HCT116 (cell line): ENCODE results near the gene SEZ6L2. TPM values are rescaled to one million over a fixed set of nuclear protein-coding genes. Genes with fewer than 3 reads are reported as not detected.
A peak's percentile ranks its signal among the peaks of the same experiment; 100 is the strongest.

ENCODE experiments used
- ATAC-seq: fragments of 200-7000 bp; cut with Tn5 transposase; 2 replicates; pipeline ENCODE4 v1.9.1; 2020; ENCODE audit warnings: mild to moderate bottlenecking, moderate library complexity
- Bru-seq: library from RNA; stranded (reverse); fragments of 400-500 nt; gene quantifications from one replicate; lab custom pipeline; 2021; lab: Mats Ljungman, UMichigan
- BruChase-seq, 2 experiments: library from RNA; stranded (reverse); fragments of 400-500 nt; gene quantifications; one replicate each; lab custom pipeline; 2021; lab: Mats Ljungman, UMichigan
- BruUV-seq: library from RNA; stranded (reverse); fragments of 400-500 nt; replicated peaks from 2 replicates; lab custom pipeline; 2021; lab: Mats Ljungman, UMichigan
- CTCF ChIA-PET: fragments of 300-600 bp; sonication (Branson Sonifier 250); formaldehyde crosslinking; loops from one replicate; lab custom pipeline; 2021; ENCODE audit warnings: antibody characterized with exemption; lab: Charles Lee
- POLR2A ChIA-PET: fragments of 300-600, 350-600 bp; sonication (Branson Sonifier 250); formaldehyde crosslinking; loops from one replicate; lab custom pipeline; 2021; ENCODE audit warnings: antibody characterized with exemption; lab: Charles Lee
- RAD21 ChIA-PET, 2 experiments: fragments of 300-600 bp; sonication (Branson Sonifier 250); formaldehyde crosslinking; loops; one replicate each; lab custom pipeline; 2023; ENCODE audit warnings: low total read pairs in 2 of 2; ENCODE audit not compliant: uncharacterized antibody in 2 of 2, unreplicated experiment in 2 of 2, low non-redundant PET in 1 of 2; lab: Charles Lee
- DNase-seq: peaks from one replicate; pipeline ENCODE4 v3.0.0-alpha.2; 2010; ENCODE audit warnings: low read depth, low spot score
- H2AFZ ChIP-seq: fragments of 200-600 bp; shearing (Covaris generic), sonication (generic); 2 replicates; pipeline ENCODE4 v1.6.1; 2017; ENCODE audit warnings: low read depth, mixed run types, mixed read lengths, antibody characterized with exemption, low read length; ENCODE audit not compliant: poor library complexity, severe bottlenecking
- H3K27ac ChIP-seq: 2 replicates; pipeline ENCODE4 v1.5.1; 2012; ENCODE audit warnings: low read depth, low read length
- H3K27me3 ChIP-seq: fragments of 200-600 bp; sonication (generic); 2 replicates; pipeline ENCODE4 v1.6.1; 2016; ENCODE audit warnings: mixed run types, low read length, mixed read lengths; ENCODE audit not compliant: insufficient read depth
- H3K36me3 ChIP-seq, 2 experiments: fragments of 200-500 bp in 1 of 2; fragments of 200-600 bp in 1 of 2; sonication (Bioruptor generic) in 1 of 2; sonication (generic) in 1 of 2; 2 replicates each; pipeline versions ENCODE4 v1.5.1 to v1.6.1; 2014 to 2016; ENCODE audit warnings: low read length in 2 of 2, inconsistent platforms in 1 of 2, mixed read lengths in 1 of 2, mixed run types in 1 of 2; ENCODE audit not compliant: insufficient read depth in 2 of 2, control insufficient read depth in 1 of 2
- H3K4me1 ChIP-seq, 2 experiments: fragments of 200-600 bp in 1 of 2; sonication (generic) in 1 of 2; 2 replicates each; pipeline versions ENCODE4 v1.5.1 to v1.6.1; 2012 to 2017; ENCODE audit warnings: low read length in 2 of 2, inconsistent platforms in 1 of 2, mild to moderate bottlenecking in 1 of 2, mixed read lengths in 1 of 2, mixed run types in 1 of 2, moderate library complexity in 1 of 2; ENCODE audit not compliant: insufficient read depth in 2 of 2, control insufficient read depth in 1 of 2
- H3K4me2 ChIP-seq: fragments of 200-600 bp; sonication (generic); 2 replicates; pipeline ENCODE4 v1.6.1; 2017; ENCODE audit warnings: mixed run types, low read length, mixed read lengths
- H3K4me3 ChIP-seq, 2 experiments: fragments of 200-600 bp in 1 of 2; sonication (generic) in 1 of 2; replicated peaks in 1 of 2; 2 replicates each; pipeline ENCODE4 v1.5.1; 2011 to 2016; ENCODE audit warnings: low read length in 2 of 2, control low read depth in 1 of 2, low read depth in 1 of 2, mild to moderate bottlenecking in 1 of 2, mixed read lengths in 1 of 2, mixed run types in 1 of 2
- H3K79me2 ChIP-seq: fragments of 200-600 bp; sonication (generic); 2 replicates; pipeline ENCODE4 v1.6.1; 2017; ENCODE audit warnings: mild to moderate bottlenecking, mixed run types, low read length, moderate library complexity, mixed read lengths; ENCODE audit not compliant: insufficient read depth
- H3K9ac ChIP-seq: fragments of 200-600 bp; sonication (generic); 2 replicates; pipeline ENCODE4 v1.6.1; 2016; ENCODE audit warnings: low read length, mixed read lengths
- H3K9me2 ChIP-seq: fragments of 200-600 bp; sonication (generic), shearing (Covaris generic); 2 replicates; pipeline ENCODE4 v1.6.1; 2017; ENCODE audit warnings: mixed run types, mild to moderate bottlenecking, moderate library complexity; ENCODE audit not compliant: insufficient read depth
- H3K9me3 ChIP-seq, 2 experiments: fragments of 200-500 bp in 1 of 2; fragments of 200-600 bp in 1 of 2; sonication (Bioruptor generic) in 1 of 2; sonication (generic) in 1 of 2; 2 replicates each; pipeline ENCODE4 v1.6.1; 2014 to 2017; ENCODE audit warnings: low read length in 2 of 2, mixed read lengths in 2 of 2, inconsistent platforms in 1 of 2, low read depth in 1 of 2, mild to moderate bottlenecking in 1 of 2, mixed run types in 1 of 2, moderate library complexity in 1 of 2; ENCODE audit not compliant: control insufficient read depth in 1 of 2, insufficient read depth in 1 of 2
- H4K20me1 ChIP-seq: fragments of 200-600 bp; sonication (generic), shearing (Covaris generic); 2 replicates; pipeline ENCODE4 v1.6.1; 2017; ENCODE audit warnings: mixed run types, mild to moderate bottlenecking, moderate library complexity; ENCODE audit not compliant: insufficient read depth
- ATF3 ChIP-seq: IDR thresholded peaks from 2 replicates; pipeline ENCODE4 v1.6.1; 2012
- CBX3 ChIP-seq: IDR thresholded peaks from 2 replicates; pipeline ENCODE4 v1.6.1; 2012; ENCODE audit warnings: low read depth
- CEBPB ChIP-seq: IDR thresholded peaks from 2 replicates; pipeline ENCODE4 v1.6.1; 2012; ENCODE audit warnings: low read depth
- EGR1 ChIP-seq: IDR thresholded peaks from 2 replicates; pipeline ENCODE4 v1.6.1; 2012; ENCODE audit warnings: low read depth
- EZH2 ChIP-seq: fragments of 200-600 bp; sonication (generic); IDR thresholded peaks from 2 replicates; pipeline ENCODE4 v1.6.1; 2017; ENCODE audit warnings: antibody characterized with exemption, mixed run types
- EZH2phosphoT487 ChIP-seq: fragments of 200-600 bp; IDR thresholded peaks from 2 replicates; pipeline ENCODE4 v1.6.1; 2018; ENCODE audit warnings: antibody characterized with exemption, borderline replicate concordance
- JUND ChIP-seq: IDR thresholded peaks from 2 replicates; pipeline ENCODE4 v1.6.1; 2012
- MAX ChIP-seq: IDR thresholded peaks from 2 replicates; pipeline ENCODE4 v1.6.1; 2012
- POLR2A ChIP-seq: IDR thresholded peaks from 2 replicates; pipeline ENCODE4 v1.7.0; 2011; ENCODE audit warnings: borderline replicate concordance; ENCODE audit not compliant: insufficient read depth, insufficient read length; ENCODE audit errors: extremely low read depth
- RAD21 ChIP-seq: IDR thresholded peaks from 2 replicates; pipeline ENCODE4 v1.6.1; 2012; ENCODE audit warnings: low read depth, mild to moderate bottlenecking
- SIN3A ChIP-seq: IDR thresholded peaks from 2 replicates; pipeline ENCODE4 v1.6.1; 2012; ENCODE audit warnings: low read depth
- SRF ChIP-seq: IDR thresholded peaks from 2 replicates; pipeline ENCODE4 v1.6.1; 2012; ENCODE audit warnings: low read depth
- YY1 ChIP-seq: IDR thresholded peaks from 2 replicates; pipeline ENCODE4 v1.6.1; 2011; ENCODE audit warnings: low read length, low read depth, moderate library complexity, mild to moderate bottlenecking; ENCODE audit not compliant: insufficient replicate concordance; ENCODE audit errors: extremely low read depth
- ZBTB33 ChIP-seq: IDR thresholded peaks from 2 replicates; pipeline ENCODE4 v1.6.1; 2011; ENCODE audit warnings: mild to moderate bottlenecking, low read length, moderate library complexity; ENCODE audit not compliant: insufficient replicate concordance; ENCODE audit errors: extremely low read depth
- ZFX ChIP-seq: fragments of 450-650 bp; IDR thresholded peaks from 2 replicates; pipeline ENCODE4 v1.6.1; 2017
- intact Hi-C: fragments of 100-400 bp; cut with micrococcal nuclease; formaldehyde crosslinking; loops from 2 replicates; pipeline ENCODE4 v1.10.0; 2022
- long read RNA-seq: library from polyadenylated mRNA; unstranded; transcript quantifications from one replicate; pipeline ENCODE4 v2.0.0, GENCODE V29; 2021; ENCODE audit not compliant: unreplicated experiment
- polyA plus RNA-seq: library from polyadenylated mRNA; unstranded; fragments of >200 nt; gene quantifications from 2 replicates; pipeline ENCODE4 v1.2.1, GENCODE V29; 2012; ENCODE audit warnings: missing spikeins
- total RNA-seq: library from RNA; stranded (reverse); gene quantifications from one replicate; pipeline ENCODE4 v1.2.1, GENCODE V29; 2021; ENCODE audit not compliant: unreplicated experiment
- TF ChIP-seq, protein P1 (sequence below): IDR thresholded peaks from 2 replicates; pipeline ENCODE4 v1.6.1; 2012; ENCODE audit warnings: low read depth
- TF ChIP-seq, protein P2 (sequence below), 3 experiments: fragments of 200-600 bp in 1 of 3; sonication (generic) in 1 of 3; IDR thresholded peaks in 2 of 3; conservative IDR thresholded peaks in 1 of 3; 2 replicates each; pipeline ENCODE4 v1.5.1; 2012 to 2017; ENCODE audit warnings: low read depth in 2 of 3, low read length in 2 of 3, antibody characterized with exemption in 1 of 3, borderline replicate concordance in 1 of 3, control low read depth in 1 of 3, mild to moderate bottlenecking in 1 of 3, mixed read lengths in 1 of 3, mixed run types in 1 of 3, moderate library complexity in 1 of 3; ENCODE audit not compliant: insufficient read depth in 1 of 3

SEZ6L2 gene
- 49.3 TPM for total RNA-seq
- polyA plus RNA-seq: 62.9 and 68.9 TPM in 2 replicates
- Bru-seq, nascent RNA: percentile 42 among the genes with signal in this experiment
- percentile 62 among the genes with signal in this experiment for BruChase-seq, experiment 1, labeled RNA remaining after a 6-hour chase
- BruChase-seq, experiment 2, labeled RNA remaining after a 2-hour chase: percentile 50 among the genes with signal in this experiment
- long read RNA-seq, partial matches to known transcripts: 78 of 87 reads
- long read RNA-seq, other reads (novel, unspliced or antisense): 8 of 87 reads

GRCh38 chr16:29899516-29900101, at the start of gene SEZ6L2:
Gene SEZ6L2 (minus strand): TSS chr16:29899550. CDS start chr16:29899019, 531 bp downstream.
- Histone ChIP-seq H3K36me3 (no peaks in the 10 kb centered on the region), H2AFZ (no peak within 1 kb of the TSS), H3K9me2 (no peaks in the 10 kb centered on the region), H3K4me3 (peak within 1 kb of the TSS; percentile 71 to 75), H3K9ac (peak within 1 kb of the TSS; percentile 73), H3K4me2 (peak within 1 kb of the TSS; percentile 93), H3K4me1 (peaks cover 9 to 31% of the 10 kb centered on the region in 2 experiments), H4K20me1 (no peaks in the 10 kb centered on the region), H3K79me2 (no peaks in the 10 kb centered on the region), H3K27me3 (no peaks in the 10 kb centered on the region), H3K27ac (peak within 1 kb of the TSS; percentile 78), H3K9me3 (no peaks in the 10 kb centered on the region)
- POLR2A ChIA-PET: interaction anchor here (1.0 to 2.0 kb wide), 9 partner anchors 8 to 96 kb away, joined by 3 to 9 read pairs (median 6); partner anchors contain the start of genes HIRIP3, KCTD13, PAGR1 and TAOK2
- DNase-seq (peak; percentile 90), ATAC-seq (peak; percentile 88)
- RAD21 ChIA-PET: interaction anchor here (0.8 to 1.1 kb wide), 4 partner anchors 8 to 62 kb away, joined by 3 read pairs; partner anchors contain the start of gene TMEM219 (in 1 of the 2)
- intact Hi-C loops: loop anchor here (1.0 kb wide), 2 partner anchors 74 to 97 kb away; partner anchors contain the start of genes INO80E and TAOK2
- CTCF ChIA-PET: interaction anchor here (1.0 to 1.6 kb wide), 7 partner anchors 36 to 199 kb away, joined by 3 to 10 read pairs (median 6); partner anchors contain the start of genes CDIPT, MVP and PAGR1
- BruUV-seq: no TSS peak
- TF ChIP-seq EZH2: no peak
- no peak for TF ChIP-seq ZBTB33
- peak; percentile 84; the same call in 1 of the 2 replicates for TF ChIP-seq SIN3A
- TF ChIP-seq CBX3: no peak
- TF ChIP-seq CEBPB: no peak
- TF ChIP-seq, protein P1, sequence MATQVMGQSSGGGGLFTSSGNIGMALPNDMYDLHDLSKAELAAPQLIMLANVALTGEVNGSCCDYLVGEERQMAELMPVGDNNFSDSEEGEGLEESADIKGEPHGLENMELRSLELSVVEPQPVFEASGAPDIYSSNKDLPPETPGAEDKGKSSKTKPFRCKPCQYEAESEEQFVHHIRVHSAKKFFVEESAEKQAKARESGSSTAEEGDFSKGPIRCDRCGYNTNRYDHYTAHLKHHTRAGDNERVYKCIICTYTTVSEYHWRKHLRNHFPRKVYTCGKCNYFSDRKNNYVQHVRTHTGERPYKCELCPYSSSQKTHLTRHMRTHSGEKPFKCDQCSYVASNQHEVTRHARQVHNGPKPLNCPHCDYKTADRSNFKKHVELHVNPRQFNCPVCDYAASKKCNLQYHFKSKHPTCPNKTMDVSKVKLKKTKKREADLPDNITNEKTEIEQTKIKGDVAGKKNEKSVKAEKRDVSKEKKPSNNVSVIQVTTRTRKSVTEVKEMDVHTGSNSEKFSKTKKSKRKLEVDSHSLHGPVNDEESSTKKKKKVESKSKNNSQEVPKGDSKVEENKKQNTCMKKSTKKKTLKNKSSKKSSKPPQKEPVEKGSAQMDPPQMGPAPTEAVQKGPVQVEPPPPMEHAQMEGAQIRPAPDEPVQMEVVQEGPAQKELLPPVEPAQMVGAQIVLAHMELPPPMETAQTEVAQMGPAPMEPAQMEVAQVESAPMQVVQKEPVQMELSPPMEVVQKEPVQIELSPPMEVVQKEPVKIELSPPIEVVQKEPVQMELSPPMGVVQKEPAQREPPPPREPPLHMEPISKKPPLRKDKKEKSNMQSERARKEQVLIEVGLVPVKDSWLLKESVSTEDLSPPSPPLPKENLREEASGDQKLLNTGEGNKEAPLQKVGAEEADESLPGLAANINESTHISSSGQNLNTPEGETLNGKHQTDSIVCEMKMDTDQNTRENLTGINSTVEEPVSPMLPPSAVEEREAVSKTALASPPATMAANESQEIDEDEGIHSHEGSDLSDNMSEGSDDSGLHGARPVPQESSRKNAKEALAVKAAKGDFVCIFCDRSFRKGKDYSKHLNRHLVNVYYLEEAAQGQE: peak; percentile 86
- 0 out of 2 replicates have a peak, but pooled peaks have one; percentile 24 for TF ChIP-seq MAX
- TF ChIP-seq ZFX: no peak
- no peak for TF ChIP-seq JUND
- TF ChIP-seq EZH2phosphoT487: no peak
- TF ChIP-seq, protein P2, sequence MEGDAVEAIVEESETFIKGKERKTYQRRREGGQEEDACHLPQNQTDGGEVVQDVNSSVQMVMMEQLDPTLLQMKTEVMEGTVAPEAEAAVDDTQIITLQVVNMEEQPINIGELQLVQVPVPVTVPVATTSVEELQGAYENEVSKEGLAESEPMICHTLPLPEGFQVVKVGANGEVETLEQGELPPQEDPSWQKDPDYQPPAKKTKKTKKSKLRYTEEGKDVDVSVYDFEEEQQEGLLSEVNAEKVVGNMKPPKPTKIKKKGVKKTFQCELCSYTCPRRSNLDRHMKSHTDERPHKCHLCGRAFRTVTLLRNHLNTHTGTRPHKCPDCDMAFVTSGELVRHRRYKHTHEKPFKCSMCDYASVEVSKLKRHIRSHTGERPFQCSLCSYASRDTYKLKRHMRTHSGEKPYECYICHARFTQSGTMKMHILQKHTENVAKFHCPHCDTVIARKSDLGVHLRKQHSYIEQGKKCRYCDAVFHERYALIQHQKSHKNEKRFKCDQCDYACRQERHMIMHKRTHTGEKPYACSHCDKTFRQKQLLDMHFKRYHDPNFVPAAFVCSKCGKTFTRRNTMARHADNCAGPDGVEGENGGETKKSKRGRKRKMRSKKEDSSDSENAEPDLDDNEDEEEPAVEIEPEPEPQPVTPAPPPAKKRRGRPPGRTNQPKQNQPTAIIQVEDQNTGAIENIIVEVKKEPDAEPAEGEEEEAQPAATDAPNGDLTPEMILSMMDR (IDR thresholded peaks at IDR 0.05 in 2 of 3, conservative IDR thresholded peaks at IDR 0.05 in 1 of 3; ENCODE audit: borderline replicate concordance in 1 of 3, insufficient read depth in 1 of 3, low read depth in 2 of 3, low read length in 2 of 3): peak in 2 of 3 experiments; percentile 35 to 43; a peak in 4 of 6 replicates
- no peak for TF ChIP-seq ATF3
- TF ChIP-seq SRF: no peak
- no peak for TF ChIP-seq EGR1
- TF ChIP-seq RAD21: no peak; the same call in 1 of the 2 replicates
- no peak for TF ChIP-seq POLR2A
- no peak for TF ChIP-seq YY1
